HS-5 (cell line): ENCODE measurements around the gene AMPD3.

Experiments used
- DNase-seq: peaks from one replicate; pipeline ENCODE4 v3.0.0-alpha.2; 2012; ENCODE audit warnings: low read depth

AMPD3 gene

DNA sequence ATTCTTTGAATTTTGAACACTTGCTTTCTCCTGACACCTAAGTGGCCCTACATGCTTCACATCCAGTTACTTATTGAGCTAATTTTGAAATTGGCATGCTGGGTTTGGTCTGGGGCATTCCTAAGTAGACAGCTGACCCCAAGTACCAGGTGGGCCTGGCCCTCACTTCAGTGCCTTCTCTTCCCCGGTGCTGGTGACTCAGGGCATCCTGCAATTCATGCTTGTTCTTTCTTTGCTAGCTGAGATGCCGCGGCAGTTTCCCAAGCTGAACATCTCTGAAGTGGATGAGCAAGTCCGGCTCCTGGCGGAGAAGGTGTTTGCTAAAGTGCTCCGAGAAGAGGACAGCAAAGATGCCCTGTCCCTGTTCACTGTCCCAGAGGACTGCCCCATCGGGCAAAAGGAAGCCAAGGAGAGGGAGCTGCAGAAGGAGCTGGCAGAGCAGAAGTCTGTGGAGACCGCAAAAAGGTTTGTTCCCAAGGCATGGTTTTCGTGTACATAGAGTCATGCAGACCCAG is 6.3 kb downstream of the AMPD3 start:
- no peak for DNase-seq

DNA sequence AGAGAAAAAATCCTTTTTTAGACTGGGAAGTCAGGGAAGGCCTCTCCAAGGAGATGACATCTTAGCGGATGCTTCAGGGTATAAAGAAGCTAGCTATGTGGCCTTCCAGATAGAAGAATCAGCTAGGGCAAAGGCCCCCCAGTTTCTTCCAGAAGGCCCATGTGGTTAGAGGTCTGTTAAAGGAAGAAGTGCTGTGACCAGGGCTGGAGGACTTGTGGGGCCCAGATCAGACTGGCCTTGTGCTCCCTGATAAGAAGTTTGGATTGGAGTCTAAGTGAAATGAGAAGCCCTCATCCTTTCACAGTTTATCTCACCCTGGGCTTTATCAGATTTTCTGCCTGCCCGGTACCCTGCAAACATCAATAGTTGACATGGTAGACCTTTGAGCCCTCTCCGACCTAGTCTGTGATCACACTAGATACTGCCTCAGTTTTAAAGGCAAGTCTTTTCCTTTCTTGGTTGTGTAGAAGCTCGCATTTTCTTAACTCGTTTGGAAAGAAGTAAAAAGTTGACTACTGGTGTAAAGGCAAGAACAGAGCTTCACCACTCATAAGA is 7.8 kb downstream of the AMPD3 start:
- no peak for DNase-seq

DNA sequence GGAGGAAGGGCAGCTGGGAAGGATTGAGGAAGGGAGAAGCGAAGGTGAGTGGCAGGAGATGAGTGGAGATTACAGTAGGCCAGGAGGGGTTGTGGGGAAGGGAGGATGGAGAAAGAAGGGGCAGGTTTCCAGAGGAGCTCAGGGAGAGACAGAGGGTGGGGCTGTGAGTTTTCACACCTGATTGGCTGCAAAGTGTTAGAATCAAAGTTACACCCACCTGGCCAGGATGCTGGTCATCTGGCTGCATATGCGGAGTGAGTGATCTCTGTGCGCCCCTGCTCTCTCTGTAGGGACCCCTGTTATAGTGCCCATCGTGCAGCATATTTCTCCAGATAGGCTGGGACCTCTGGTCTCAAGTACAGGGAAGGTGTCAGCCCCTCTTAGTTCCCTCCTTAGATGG is 18.3 kb downstream of the AMPD3 start:
- DNase-seq = no peak

DNA sequence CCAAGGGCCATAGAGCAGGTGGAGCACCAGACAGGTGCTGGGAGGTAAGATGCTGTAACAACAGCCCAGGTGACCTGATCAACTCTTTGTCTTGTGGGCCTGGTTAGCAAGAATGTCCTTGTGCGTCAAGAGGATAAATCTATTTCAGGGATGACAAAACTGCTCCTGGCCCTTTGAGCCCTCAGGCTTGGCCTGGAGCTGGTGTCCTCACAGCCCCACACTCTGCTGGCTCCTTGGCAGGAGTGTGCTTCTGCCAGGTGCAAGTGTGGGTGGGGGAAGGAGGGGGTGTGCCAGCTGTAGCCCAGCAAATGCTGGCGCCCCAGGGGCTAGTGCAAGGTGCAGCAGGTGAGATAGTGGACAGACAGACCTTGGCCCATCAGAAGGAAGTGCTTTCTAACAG is 19.5 kb downstream of the AMPD3 start:
- DNase-seq = no peak

DNA sequence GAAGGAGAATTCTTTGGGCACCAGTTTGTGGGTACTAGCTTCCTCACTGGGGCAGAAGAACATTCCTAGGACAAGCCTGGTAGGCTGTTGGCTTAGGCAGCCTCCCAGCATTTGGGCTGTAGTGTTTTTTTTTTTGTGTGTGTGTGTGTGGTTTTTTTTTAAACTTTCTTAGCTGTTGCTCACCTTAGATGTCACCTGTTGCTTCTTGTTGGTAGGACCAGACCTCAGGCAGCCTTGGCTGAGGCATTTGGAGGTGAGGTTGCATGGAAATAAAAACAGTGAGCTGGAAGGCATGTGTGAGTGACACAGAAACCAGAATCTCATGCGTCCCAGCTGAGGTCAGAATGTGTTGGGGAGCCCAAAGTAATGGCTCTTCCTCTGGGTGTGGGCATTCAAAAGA is 21.3 kb downstream of the AMPD3 start:
- no peak for DNase-seq

DNA sequence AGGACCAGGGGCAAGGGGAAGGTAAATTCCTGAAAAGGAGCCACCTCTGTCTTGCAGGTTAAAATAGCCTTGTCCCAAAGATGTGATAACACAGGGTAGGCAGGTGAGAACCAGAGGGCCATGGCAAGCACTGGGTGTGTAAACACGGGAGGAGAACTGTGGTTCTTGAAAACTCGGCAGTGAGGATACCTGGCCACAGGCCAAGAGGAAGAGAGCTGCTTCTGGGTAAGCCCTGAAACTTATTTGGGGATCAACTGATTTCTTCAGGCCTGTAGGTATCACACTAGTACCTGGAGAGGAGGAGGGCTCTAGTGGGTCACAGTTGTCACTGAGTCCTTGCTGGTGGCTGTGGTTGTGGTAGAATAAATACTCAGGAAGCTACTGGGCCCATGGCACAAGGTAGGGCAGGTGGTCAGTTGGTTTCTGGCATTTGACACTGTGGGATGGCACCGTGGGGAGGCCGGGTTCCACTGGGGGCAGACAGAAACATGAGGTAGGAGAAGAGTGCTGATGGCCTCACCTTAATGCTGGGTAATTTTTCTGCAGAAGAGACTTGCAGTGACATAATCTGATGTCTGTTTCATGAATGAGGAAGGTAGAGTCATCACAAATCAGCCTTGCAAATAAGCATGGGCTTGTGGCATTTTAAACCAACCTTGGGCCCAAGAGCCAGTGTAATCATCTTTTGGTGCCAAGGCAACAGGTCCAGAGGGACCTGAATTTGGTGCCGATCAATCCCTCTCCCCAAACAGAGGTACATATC is 22.0 kb downstream of the AMPD3 start:
- no peak for DNase-seq

DNA sequence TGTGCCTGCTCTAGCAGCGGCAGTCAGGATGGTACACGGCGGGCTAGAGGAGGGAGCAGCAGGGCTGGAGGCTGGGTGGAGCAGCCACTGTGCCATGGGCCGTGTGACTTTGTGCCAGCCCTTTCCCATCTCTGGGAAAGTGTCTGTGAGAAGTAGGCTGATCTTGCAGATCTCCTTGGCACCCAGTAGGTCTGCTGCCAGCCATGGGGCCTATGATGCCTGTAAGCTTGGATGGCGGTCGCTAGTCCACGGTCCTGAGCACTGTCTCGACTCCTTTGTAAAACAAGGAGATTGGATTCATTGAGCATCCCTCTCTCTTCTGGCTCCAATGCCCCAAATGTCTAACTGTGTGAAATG is 22.6 kb downstream of the AMPD3 start:
- no peak for DNase-seq

DNA sequence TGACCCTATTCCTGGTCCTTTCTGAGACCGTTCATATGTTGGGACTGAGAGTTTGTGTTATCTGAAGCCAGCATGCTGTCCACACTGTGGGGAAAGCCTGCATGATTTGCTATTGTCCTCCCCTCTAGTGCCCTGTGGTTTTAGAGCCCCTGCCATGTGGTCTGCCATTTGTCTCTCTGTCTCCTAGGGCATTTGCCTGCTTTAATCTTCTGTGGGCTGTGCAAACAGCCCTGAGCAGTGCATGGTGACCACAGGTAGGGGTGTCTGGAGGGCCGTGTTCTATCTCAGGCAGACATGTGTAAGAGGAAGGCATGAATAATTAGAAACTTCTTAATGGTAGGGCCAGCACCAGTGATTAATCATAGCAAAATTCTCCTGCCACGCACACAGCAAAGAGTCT is 23.0 kb downstream of the AMPD3 start:
- no peak for DNase-seq

DNA sequence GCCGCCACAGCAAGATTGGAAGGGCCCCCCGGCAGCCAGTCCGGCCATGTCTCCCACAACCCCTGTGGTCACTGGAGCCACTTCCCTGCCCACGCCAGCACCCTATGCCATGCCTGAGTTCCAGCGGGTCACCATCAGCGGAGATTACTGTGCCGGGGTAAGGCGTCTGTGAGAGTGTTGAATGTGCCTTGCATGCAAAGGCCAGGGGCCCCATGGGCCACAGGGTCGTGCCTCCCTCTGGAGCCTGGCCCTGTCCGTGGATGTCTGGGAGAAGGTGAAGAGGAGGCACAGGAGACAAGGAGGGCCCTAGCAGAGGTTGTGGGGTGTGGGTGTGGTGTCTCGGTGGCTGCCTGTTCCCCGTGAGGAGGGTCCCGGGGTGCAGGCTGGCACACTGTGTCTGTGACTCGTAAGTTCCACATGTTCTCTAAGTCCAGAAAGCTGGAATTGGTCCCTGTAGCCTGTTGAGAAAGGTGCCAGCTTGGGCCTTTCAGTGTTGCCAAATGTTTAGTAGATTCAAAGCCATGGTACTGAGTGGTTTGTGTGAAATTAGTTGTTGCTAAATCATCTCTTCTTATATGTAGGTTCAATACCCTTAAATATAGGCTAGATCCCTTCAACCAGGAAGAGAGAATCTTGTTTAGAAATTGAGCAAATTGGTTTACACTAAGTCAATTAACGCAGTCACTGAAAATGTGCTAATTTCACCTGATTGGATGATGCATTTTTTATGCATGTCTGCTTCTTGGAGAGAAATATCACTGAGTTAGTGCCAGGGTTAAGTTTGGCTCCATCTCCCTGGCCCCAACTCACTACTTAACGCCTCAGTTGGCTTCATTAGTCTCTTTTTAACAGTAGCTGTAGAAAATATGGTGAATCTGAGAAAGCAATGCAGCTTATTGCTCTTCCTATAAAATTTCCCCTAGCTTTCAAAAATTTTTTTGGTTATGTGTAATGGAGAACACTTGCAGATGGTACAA is 23.8 kb downstream of the AMPD3 start:
- DNase-seq = no peak

DNA sequence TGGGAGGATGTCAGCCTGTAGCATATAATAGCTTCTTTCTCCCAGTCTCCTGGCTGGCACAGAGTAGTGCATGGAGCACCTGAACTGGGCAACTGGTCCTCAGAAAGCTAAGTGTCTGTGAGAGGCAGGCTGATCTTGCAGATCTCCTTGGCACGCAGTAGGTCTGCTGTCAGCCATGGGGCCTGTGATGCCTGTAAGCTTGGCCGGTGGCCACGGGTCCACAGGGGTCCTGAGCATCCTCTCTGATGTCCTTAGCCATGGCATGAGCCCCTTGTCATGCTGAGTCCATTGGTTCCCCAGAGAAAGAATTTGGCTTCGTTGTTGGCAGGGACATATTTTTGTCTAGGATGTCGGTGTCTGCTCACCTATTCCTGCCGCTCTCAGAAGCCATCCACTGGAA is 25.0 kb downstream of the AMPD3 start:
- DNase-seq = no peak

DNA sequence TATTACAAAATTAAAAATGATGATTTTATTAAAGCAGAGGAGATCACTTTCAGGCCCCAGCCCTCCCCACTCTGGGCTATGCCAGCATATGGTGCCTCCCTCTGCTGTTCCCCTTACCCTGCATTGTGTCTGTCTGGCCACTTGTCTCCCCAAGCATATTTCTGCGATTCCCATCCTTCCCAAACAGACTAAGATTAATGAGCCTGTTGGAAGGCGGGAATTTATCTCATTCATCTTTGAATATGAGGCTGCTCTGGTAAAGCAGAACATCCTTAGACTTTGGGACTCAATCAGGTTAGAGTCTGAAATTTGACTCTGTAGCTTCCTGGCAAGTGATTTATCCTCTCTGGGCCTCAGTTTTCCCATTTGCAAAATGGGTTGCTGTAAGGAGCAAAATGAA is 25.7 kb downstream of the AMPD3 start:
- no peak for DNase-seq

DNA sequence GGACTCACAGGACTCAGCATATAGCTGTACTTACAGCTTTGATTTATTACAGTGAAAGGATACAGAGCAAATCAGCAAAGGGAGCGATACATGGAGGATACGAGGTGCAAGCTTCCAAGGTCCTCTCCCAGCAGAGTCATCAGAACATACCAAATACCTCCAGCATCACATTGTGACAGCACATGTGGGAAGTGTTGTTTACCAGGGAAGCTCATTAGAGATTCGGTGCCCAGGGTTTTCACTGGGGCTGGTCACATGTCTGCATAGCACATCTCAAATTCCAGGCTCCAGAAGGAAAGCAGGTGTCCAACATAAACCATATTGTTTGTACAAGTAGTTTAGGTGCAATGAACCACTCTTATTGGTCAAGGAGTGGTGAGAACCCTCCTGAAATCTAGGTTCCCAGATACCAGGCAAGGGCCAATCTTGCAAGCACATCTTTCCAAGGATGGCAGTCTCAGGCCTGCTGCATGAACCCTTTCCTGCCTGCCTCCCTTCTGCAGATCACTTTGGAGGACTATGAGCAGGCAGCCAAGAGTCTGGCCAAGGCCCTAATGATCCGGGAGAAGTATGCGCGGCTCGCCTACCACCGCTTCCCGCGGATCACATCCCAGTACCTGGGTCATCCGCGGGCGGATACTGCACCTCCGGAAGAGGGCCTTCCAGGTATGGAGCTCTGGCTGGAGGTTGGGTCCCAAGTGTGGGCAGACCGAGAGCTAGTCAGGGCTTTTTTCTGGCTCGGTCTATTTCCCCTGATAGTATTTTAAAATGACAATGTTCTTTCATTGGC is 26.7 kb downstream of the AMPD3 start:
- DNase-seq = no peak

DNA sequence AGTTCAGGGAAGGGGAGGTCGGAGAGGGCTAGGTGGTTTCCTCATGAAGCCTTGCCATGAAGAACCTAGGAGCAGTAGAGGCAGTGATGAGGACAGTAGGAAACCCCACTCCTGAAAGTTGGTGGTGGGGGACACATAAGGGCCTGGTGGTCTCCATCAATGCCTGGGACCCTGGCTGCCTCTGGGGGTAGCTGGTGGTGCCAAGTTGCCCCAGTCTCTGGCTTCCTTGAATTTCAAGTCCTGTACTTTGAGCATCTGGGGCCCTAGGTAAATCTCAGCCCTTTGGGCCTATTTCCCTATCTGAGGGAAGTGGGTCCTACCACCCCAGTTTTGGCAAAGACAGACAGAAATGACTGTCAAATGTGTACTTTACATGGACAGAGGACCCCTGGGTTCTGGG is 28.1 kb downstream of the AMPD3 start:
- no peak for DNase-seq

DNA sequence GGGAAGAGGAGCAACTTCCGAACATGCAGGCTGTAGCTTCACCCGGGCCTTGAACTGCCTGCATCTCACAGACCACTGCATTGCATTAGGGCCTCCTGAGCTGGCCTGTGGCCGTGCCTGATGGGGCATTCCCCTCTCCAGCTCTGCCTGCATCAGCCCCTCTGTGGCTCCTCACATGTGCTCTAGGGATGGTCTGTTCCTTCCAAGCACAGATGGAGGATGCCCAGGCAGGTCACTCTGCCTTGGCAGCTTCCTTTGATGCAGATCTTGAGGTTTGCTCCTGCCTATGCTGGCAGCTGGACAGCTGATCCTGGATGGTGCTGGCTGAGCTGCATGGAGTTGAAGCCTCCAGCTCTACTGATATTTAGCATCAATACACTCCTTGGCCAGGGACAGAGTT is 28.5 kb downstream of the AMPD3 start:
- no peak for DNase-seq

DNA sequence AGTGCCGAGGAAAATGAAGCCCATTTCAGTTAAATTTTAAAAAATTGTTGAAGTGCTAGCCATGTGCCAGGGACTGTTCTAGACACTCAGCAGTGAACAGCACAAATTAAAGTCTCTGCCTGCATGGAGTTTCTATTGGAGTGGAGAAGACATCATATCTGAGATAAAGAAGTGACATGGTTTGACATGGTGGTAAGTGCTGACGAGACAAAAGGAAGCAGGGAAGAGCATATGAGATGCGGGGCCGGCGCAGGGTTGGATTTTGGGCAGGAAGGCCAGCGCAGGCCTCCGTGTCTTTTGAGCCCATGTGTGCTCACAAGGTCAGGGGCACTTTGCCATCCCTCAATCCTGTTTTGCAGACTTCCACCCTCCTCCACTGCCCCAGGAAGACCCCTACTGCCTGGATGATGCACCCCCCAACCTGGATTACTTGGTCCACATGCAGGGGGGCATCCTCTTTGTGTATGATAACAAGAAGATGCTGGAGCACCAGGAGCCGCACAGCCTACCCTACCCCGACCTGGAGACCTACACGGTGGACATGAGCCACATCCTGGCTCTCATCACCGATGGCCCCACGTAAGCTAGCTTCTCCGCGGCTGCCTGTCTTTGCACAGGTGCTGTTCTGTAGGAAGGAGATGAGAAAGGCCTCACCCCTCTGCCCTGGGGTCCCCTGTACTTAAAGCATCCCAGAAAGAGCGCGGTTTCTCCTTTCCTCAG is 29.6 kb downstream of the AMPD3 start:
- DNase-seq = no peak

DNA sequence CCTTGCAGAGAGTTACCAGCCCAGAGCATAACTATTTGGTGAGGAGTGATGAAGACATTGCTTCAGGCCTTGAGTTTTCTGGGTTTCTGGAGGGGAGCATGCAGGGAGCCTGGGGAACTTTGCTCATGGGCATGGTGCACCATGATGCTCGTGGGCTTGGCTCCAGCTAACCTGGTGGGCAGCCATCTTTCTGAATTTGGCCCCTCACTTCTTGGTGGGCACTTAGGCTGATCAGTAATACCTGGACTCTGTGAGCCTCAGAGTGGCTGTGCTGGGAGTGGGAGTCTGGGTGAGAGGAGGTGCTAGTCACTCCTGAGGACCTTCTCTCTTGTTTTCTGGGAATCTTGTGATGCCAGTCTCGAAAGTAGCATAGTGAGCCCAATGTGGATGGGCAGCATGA is 30.6 kb downstream of the AMPD3 start:
- no peak for DNase-seq

DNA sequence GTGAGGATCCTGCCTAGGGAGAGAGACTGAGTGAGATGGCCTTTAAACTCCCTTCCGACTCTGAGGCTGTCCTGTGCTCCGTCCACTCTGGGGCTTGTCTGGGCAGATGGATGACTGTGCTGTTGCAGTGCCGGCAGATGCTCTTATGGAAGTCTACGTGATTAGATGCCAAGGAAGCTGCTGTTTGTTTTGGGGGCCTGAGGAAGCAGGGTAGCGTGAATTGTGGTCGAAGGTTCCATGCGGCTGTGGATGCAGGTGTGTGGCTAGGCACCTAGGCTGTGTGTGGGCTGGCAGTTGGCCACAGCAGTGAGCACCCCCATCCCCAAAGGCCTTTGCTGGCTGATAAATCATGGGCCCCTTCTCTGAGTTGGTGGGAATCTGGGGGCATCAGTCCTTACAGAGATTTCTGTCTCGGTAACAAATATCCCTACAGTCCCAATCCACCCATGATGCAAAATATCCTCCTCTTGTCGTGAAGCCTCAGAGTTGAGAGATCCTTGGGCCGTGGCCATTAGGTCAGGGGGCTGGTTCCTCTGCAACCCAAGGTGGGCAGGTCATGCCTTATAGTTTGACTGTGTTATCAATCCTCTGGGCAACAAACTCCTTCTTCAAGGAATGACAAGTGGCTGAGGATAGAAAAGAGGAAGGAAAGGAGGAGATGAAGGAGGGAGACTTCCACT is 31.2 kb downstream of the AMPD3 start:
- DNase-seq = no peak

DNA sequence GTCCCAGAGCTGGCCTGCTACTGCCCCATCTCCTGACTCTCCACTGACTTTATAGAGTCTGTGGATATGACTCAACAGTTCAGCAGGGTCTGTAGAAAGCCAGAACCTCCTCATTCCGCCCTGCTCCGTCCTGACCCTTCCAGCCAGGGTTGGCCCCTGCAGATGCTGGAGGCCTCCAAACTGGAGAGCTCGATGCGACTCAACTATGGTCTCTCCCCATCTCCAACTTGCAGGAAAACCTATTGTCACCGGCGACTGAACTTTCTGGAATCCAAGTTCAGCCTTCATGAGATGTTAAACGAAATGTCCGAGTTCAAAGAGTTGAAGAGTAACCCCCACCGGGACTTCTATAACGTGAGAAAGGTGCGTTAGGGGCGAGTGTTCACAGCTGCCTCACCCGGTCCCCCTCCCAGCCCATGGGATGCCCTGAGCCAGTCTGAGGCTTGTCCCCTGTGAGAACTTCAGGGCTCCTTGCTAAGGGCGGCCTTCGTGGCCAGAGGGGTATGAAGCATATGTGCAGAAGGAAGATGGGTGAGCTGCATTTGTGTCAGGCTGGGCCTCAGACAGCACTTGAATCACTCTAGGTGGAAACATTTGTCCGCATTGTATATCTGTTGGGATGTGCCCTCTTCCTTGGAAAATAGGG is 32.1 kb downstream of the AMPD3 start:
- DNase-seq = no peak

DNA sequence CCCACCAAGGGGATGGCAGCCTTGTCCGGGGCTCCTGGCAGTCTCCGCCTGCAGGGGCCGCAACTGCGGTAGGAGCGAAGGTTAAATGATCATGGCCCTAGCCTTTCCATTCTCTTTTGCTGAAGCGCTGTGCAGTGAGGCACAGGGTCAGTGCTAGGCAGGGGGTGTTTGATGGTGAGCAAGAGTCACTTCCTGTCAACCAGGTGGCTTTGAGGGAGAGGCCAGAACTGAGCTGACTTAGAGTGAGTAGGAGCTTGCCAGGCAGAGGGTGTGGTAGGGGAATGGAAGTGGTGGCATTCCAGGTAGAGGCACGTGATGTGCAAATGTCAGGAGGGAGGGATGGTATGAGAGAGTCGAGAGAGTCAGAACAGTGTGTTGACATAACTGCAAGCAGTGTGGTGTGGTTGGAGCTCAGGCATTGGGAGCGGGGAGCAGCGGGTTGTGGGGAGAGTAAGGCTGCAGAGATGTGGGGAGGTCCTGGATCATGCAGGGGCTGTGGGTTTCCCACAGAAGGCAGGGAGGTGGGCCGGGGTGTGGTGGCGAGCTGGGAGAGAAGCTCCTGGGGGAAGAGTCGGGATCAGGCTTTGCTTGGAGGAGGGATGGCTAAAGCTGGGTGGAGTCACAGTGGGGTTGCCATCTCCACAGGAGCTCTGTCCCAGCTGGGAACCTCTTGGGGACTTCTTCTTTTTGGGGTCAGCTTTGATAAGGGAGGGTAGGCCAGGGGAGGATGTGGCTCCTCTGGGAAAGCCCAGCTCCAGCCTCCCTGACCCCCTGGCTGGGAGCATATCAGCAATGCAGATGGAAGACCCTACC is 33.3 kb downstream of the AMPD3 start:
- no peak for DNase-seq
